Activated CD8-positive, alpha-beta memory T cell treated with anti-CD3 and anti-CD28 coated beads, Interleukin-2, amount 50 U/mL, for 4 hours (primary cell): ENCODE results near the gene SLC13A1.
"Not testable (repeated sequence)": the region's sequence is repeated elsewhere in the genome, so short reads cannot be mapped to it uniquely, and the experiment has no call there.

Experiments
- DNase-seq: peaks from one replicate; pipeline ENCODE4 v3.0.0-alpha.2; 2020

The SLC13A1 gene

DNA sequence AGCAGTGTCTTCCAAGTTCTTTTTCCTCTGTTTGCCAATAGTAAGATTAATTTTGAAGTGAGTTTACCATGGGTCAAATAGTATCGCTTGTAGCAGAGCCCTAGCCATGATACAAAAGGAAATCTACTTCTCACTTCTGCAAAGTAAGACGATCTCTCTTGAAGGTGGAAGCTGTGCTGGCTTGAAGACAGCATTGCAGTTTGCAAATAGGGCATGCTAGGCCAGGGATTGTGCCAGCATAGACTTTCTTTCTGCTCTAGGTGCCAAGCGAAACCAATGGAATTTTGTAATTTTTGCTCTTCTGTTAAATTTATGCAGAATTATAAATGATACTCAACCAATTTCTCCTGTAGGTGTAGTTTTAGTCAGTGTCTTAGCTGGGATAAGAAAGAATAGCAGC is 74.5 kb downstream of the SLC13A1 start:
- DNase-seq: no peak

DNA sequence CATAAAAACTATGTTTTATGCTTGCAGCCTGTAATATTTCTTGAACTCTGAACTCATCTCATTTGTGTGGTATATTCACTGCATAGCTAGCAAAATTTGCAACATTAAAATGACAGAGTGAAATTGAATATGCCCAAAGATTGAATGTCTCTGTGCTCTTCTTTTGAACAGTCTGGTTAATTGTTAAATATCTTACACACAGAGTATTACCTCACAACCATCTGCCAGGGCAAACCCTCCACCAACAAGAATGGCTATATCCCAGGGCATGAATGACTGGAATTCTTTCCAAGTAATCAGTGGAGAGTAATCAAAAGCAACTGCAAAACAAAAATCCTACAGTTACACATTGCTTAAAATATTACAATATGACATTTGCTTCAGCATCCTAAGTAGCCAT is 76.9 kb downstream of the SLC13A1 start:
- DNase-seq: no peak

DNA sequence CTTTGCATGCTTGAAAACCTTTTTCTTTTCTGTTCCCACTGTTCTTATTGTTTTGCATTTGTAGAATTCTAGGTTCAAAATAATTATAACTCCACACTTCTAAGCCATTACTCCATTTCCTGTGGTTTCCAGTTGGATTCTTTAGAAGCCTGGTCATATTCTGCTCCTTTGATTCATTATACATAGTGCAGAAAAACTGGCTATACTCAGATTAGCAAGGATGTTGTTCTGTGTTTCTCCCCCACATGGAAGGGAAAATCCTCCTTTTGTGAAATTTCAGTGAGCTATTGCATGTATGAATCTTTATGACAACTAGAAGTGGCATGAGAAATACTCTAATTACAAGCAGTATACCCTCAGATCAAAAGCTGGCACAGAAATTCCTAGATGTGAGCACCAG is 79.5 kb downstream of the SLC13A1 start:
- no peak for DNase-seq

DNA sequence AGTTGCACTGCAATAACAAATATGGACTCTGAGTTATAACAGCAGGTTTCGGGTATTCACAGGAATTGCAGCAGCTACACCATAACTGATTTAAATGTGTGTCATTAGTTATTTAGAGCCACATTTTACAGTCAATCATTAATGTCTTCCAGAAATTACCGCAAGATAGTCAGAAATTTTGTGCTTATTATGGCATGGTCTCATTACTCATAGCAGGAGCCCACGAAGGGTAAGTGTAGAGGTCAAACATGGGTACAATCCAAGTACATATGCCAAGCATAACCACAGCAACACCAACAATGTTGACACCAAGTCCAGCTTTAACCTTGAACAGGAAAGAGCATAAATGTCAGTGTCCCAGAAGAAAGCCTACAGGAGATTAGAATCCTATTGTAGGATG is 84.4 kb downstream of the SLC13A1 start:
- DNase-seq: no peak

DNA sequence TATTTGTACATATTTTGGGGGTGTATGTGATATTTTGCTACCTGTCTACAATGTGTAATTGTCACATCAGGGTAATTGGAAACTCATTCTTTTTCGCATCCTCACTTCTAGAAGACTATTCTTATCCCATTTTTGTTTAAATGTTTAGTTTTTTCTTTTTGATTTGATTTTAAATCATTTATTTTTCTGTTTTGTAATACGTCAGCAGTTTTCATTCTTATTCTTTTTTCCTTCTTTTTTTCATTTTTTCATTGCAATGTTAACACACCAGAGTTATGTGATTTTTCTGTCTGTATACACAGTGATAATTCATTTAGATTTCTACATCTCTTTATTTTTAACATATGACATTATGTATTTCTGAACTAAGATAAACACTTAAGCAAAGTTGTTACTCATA is 85.5 kb downstream of the SLC13A1 start:
- no peak for DNase-seq

DNA sequence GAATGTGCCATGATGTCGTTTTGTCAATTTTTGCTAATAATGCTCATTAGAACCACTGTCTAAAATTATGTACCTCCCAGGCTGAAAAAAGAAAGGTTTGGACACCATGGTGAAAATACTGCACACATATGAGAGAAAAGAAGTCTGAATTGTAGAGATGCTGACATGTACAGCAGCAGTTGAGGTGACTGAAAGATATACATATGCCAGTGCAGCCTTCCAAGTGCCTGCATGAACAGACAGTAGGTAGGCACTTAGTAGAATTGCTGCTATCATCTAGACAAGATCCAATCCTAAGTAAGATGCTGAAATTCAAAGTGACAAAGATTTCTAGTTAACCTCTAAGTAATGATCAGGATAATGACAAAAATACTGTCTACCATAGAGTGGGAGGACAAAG is 86.9 kb downstream of the SLC13A1 start:
- DNase-seq: no peak

DNA sequence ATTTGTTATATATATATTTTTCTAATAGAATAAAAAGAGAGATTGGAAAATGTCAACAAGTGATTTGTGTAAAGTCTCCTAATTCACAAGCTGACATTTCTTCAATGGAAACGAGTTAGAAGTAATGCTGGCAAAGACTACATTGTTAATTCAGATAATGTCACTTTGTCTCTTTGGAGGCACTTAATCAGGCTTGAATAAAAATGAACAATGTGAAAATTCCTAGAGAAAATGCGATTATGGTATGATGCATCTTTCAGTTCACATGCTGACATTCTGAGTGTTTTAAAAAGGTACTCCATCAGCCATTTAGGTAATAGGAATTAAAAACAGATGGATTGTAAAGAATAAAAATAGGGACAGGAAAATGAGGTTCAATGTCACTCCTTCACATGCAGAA is 100.1 kb downstream of the SLC13A1 start:
- DNase-seq: no peak

DNA sequence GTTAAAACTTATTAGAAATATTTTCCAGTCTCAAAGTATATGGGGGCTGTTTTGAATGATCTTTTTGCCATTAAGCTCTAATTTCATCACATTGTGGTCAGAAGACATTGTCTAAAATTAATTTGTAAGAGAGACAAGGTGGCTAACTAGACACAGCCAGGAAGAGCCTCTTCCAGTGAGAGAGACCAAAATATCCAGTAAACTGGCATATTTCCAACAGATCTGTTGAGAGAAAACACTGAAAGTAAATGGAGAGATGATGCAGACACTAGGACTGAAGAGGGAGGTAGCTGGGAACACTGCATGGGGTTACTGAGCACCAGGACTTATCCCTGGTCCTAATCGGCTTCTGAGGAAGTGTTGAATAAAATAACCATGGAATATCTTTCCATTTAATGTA is 102.8 kb downstream of the SLC13A1 start:
- no peak for DNase-seq

DNA sequence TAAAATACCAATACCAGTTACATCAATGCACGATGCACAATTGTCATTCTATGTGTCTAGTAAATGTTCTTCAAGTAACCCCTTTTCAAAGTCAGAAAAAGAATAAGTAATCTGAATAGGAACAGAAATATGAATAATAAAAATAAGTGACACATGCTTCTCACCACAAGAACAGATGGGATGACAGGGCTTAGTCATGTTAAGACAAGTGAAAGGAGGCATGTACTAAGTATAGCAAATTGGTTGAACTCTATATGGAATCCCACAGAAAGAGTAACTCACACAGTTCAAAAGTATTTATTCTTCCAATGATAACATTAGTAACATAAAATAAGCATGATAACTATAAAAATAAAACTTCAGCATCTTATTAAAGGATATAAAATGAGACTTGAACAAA is 103.3 kb downstream of the SLC13A1 start:
- DNase-seq: no peak

DNA sequence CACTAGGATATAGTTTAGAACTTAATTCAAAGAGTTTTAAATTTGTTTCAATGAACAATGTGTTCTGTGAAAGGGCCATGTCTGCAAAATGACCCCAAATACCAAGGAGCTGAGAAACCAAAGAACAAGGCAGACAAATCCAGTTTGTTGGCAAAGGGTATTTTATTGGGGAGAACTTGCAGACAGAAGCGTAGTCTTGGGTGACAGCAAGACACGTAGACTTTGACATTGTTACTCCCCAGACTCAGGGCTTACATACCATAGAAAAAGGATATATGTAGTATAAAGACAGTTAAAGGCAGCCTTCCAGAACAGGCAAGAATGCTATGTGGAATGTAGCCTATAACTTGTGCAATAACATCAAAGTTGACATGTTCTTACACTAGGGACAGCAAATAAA is 109.3 kb downstream of the SLC13A1 start:
- no peak for DNase-seq

DNA sequence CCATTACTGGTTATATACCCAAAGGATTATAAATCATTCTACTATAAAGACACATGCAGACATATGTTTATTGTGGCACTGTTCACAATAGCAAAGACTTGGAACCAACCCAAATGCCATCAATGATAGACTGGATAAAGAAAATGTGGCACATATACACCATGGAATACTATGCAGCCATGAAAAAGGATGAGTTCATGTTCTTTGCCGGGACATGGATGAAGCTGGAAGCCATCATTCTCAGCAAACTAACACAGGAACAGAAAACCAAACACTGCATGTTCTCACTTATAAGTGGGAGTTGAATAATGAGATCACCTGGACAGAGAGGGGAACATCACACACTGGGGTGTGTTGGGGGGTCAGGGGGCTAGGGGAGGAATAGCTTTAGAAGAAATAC is 112.9 kb downstream of the SLC13A1 start:
- DNase-seq: not testable (repeated sequence)

DNA sequence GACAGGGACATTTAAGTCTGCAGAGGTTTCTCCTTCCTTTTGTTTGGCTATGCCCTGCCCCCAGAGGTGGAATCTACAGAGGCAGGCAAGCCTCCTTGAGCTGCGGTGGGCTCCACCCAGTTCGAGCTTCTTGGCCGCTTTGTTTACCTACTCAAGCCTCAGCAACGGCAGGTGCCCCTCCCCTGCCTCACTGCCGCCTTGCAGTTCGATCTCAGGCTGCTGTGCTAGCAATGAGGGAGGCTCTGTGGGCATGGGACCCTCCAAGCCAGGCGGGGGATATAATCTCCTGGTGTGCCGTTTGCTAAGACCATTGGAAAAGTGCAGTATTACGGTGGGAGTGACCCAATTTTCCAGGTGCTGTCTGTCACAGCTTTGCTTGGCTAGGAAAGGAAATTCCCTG is 114.9 kb downstream of the SLC13A1 start:
- not testable (repeated sequence) for DNase-seq

DNA sequence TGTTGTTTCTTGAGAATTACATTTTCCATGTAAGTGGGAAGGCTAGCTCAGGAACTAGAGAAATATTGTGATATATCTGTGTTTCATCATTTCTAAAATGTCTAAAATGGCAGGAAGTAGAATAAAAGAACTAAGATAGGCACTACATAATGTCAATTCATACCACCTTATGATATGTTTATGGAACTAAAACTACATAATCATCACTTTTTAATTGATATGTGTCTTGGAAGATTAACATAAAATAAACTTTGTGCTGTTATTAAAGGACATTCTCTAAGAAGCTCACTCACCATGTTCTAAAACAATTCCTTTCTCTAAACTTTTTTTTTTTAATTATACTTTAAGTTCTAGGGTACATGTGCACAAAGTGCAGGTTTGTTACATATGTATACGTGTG is 120.7 kb downstream of the SLC13A1 start:
- DNase-seq: no peak

DNA sequence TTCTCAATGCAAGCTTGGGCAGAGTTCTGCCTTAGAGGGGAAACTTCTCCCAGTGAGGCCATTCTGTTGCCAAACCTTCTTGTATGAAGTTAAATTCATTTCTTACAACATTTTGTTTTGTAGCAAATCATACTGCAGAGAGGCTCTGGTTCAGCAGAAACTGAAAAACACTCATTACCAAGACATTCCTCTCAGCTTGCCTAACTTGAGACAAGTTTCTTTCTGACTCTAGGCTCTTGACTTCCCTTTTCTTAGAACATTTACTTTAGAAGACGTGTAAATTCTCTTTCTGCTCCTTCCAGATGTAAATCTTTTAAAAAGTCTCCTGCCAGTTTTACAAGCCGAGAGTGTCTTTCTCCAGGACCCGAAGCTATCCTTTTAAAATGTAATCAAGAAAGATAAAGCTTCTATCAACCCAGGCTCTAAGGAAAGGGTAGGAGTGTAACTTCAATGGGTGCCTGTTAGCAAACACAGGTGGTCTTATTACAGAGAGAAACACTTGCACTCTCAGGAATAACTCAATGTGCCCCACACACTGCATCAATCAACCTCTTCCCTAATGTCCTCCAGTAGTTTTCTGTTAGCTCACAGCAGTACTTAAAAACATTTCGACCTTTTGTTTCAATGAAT is 123.8 kb downstream of the SLC13A1 start:
- no peak for DNase-seq

DNA sequence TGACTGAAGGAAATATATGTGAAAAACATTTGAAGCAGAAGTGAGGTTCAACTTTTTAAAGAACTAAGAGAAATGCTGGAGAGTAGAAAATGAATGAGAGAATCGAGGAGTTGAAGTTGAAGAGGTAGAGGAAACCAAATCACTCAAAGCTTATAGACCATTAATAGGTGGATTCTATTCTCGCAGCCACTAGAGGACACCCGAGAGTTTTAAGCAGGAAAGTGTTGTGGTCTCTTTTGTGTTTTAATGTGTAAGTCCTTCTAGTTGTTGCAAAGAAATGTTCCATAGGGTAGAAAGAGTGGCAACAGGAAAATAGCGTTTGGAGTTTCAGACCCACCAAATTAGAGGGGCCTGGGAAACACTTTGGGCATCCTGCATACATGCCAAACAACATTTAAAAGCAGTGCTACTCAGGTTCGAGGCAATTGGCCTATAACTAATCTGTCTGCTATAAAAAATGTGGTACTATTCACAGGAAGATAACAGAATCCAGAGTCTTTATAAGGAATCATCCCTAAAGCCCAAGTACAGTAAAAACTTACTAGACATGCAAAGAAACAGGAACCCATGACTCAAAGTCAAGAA is 129.0 kb downstream of the SLC13A1 start:
- DNase-seq: no peak

DNA sequence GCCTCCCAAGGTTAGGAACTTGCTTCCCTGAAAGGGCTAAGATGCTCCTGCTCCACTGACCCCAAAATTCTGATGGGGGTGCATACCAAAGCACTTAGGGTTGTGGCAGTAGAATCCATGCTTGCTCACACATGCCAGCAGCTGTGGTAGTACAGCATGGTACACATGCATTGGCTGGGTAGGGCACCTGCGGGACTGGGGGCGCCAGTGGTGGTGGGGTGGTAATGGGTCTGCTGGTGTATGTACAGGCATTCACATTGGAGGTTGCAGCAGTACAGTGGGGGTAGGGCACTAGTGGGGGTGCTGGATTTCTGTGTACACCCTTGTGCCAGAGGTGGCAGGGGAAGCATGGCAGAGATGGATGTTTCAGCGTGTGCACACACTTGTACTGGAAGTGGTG is 132.0 kb downstream of the SLC13A1 start:
- no peak for DNase-seq
